Muscle of arm (tissue), 12 donors: ENCODE results near the gene PGA5. TPM values are rescaled to one million over a fixed set of nuclear protein-coding genes. Genes with fewer than 3 reads are reported as not detected.

ENCODE experiments used
- DNase-seq: peaks from one replicate; pipeline ENCODE4 v3.0.0-alpha.2; 2013
- polyA plus RNA-seq, 12 donors: library from polyadenylated mRNA; unstranded; fragments of 120-200 nt; gene quantifications; one replicate each; pipeline ENCODE4 v1.2.1, GENCODE V29; 2013; ENCODE audit not compliant: insufficient read length in 12 of 12

PGA5 gene
- polyA plus RNA-seq, 12 donors, result 0.32 to 1.9 (median 1.1) TPM; not detected in 2

- peak; percentile 52 for DNase-seq
These were observed 54.0 kb downstream of the PGA5 start, which contains the start of gene VWCE for GRCh38 chr11:61294717-61295595. VWCE (minus strand) TSS chr11:61295316; CDS start chr11:61295037, 279 bp downstream.

GRCh38 chr11:61295596-61295926 is 54.6 kb downstream of the PGA5 start:
- DNase-seq, result no peak

- DNase-seq, result no peak
These were observed 56.4 kb downstream of the PGA5 start for GRCh38 chr11:61297341-61297740.

GRCh38 chr11:61297746-61298145 is 56.8 kb downstream of the PGA5 start:
- peak; percentile 69 for DNase-seq

GRCh38 chr11:61298663-61299244 is 57.8 kb downstream of the PGA5 start:
- DNase-seq, result no peak

Other genes with a start within 250 kb of the PGA5 start
- 1 to 10 TPM in 1 of 12 donors, under 1 TPM in 7, not detected in 4; 0.05 to 1.7 (median 0.11) TPM for gene CD5, start 138.7 kb upstream of the PGA5 start, polyA plus RNA-seq
- 10 to 100 TPM in 11 of 12 donors, not detected in 1; 13.3 to 21.1 (median 15.7) TPM for gene VPS37C, start 79.7 kb upstream of the PGA5 start, polyA plus RNA-seq
- 1 to 10 TPM in 1 of 12 donors, under 1 TPM in 7, not detected in 4; 0.12 to 1.4 (median 0.37) TPM for gene PGA3, start 37.7 kb upstream of the PGA5 start, polyA plus RNA-seq
- gene PGA4, start 18.8 kb upstream of the PGA5 start, polyA plus RNA-seq, result 1 to 10 TPM in 5 of 12 donors, under 1 TPM in 5, not detected in 2; 0.22 to 2.6 (median 1.2) TPM
- 1 to 10 TPM in 10 of 12 donors, not detected in 2; 3.5 to 9.0 (median 5.2) TPM for gene VWCE, start 54.1 kb downstream of the PGA5 start, polyA plus RNA-seq
- 100 to 1,000 TPM; 158 to 355 (median 188) TPM for gene DDB1, start 91.9 kb downstream of the PGA5 start, polyA plus RNA-seq
- 10 to 100 TPM in 11 of 12 donors, not detected in 1; 12.4 to 43.6 (median 18.2) TPM for gene TKFC, start 92.1 kb downstream of the PGA5 start, polyA plus RNA-seq
- gene CYB561A3, start 120.7 kb downstream of the PGA5 start, polyA plus RNA-seq, result 10 to 100 TPM in 11 of 12 donors, not detected in 1; 13.4 to 37.7 (median 17.1) TPM
- 10 to 100 TPM in 11 of 12 donors, not detected in 1; 13.8 to 75.4 (median 23.4) TPM for gene TMEM138, start 121.2 kb downstream of the PGA5 start, polyA plus RNA-seq
- gene TMEM216, start 151.4 kb downstream of the PGA5 start, polyA plus RNA-seq, result 10 to 100 TPM in 11 of 12 donors, not detected in 1; 11.6 to 21.2 (median 16.0) TPM
- 100 to 1,000 TPM in 1 of 12 donors, 10 to 100 TPM in 10, not detected in 1; 65.5 to 116 (median 74.9) TPM for gene CPSF7, start 188.8 kb downstream of the PGA5 start, polyA plus RNA-seq
- 10 to 100 TPM in 11 of 12 donors, not detected in 1; 29.1 to 36.6 (median 30.4) TPM for gene SDHAF2, start 188.9 kb downstream of the PGA5 start, polyA plus RNA-seq